Neutrophil (primary cell): ENCODE results near the gene SLC27A5.
"Not testable (repeated sequence)": the region's sequence is repeated elsewhere in the genome, so short reads cannot be mapped to it uniquely, and the experiment has no call there.

Experiments used
- H3K27ac ChIP-seq: fragments of 200-600 bp; sonication (generic); 2 replicates; pipeline ENCODE4 v1.5.1; 2016; ENCODE audit warnings: mild to moderate bottlenecking, moderate library complexity
- H3K27me3 ChIP-seq: fragments of 200-600 bp; sonication (generic); 2 replicates; pipeline ENCODE4 v1.6.0; 2016; ENCODE audit warnings: mild to moderate bottlenecking
- H3K36me3 ChIP-seq: fragments of 200-600 bp; sonication (generic); 2 replicates; pipeline ENCODE4 v1.5.1; 2017
- H3K4me1 ChIP-seq, 2 experiments: fragments of 200-600 bp in 1 of 2; sonication (generic) in 1 of 2; 1 replicate in 1 of 2; 2 replicates in 1 of 2; pipeline versions ENCODE4 v1.5.1 to v1.6.1; 2013 to 2016; ENCODE audit warnings: low read depth in 1 of 2, low read length in 1 of 2, mild to moderate bottlenecking in 1 of 2, moderate library complexity in 1 of 2; ENCODE audit not compliant: control insufficient read depth in 1 of 2, insufficient read depth in 1 of 2
- H3K4me3 ChIP-seq, 2 experiments: fragments of 200-600 bp in 1 of 2; sonication (generic) in 1 of 2; 1 replicate in 1 of 2; 2 replicates in 1 of 2; pipeline ENCODE4 v1.5.1; 2013 to 2016; ENCODE audit warnings: low read depth in 1 of 2, low read length in 1 of 2, mild to moderate bottlenecking in 1 of 2, moderate library complexity in 1 of 2
- H3K9me3 ChIP-seq: fragments of 200-600 bp; sonication (generic); 2 replicates; pipeline ENCODE4 v1.5.1; 2016
- CTCF ChIP-seq: fragments of 200-600 bp; sonication (generic); IDR thresholded peaks from 2 replicates; pipeline ENCODE4 v1.5.1; 2016; ENCODE audit warnings: antibody characterized with exemption

SLC27A5 gene

GRCh38 chr19:58474997-58475713 lies 36.6 kb downstream of the SLC27A5 start:
- Histone ChIP-seq H3K27me3 (no peaks in the 10 kb centered on the region), H3K36me3 (peaks cover 44% of the 10 kb centered on the region), H3K9me3 (no peaks in the 10 kb centered on the region), H3K27ac (peak overlapping the region; percentile 79), H3K4me1 (peaks cover 14 to 15% of the 10 kb centered on the region in 2 experiments), H3K4me3 (peak overlapping the region; percentile 70 to 85)
- no peak for TF ChIP-seq CTCF

GRCh38 chr19:58474291-58474996 lies 37.3 kb downstream of the SLC27A5 start:
- H3K4me3 ChIP-seq, result no peak overlapping the region
- H3K9me3 ChIP-seq, result no peaks in the 10 kb centered on the region
- H3K27ac ChIP-seq, result no peak overlapping the region
- TF ChIP-seq CTCF, result no peak
- H3K27me3 ChIP-seq, result no peaks in the 10 kb centered on the region
- peaks cover 14 to 15% of the 10 kb centered on the region in 2 experiments for H3K4me1 ChIP-seq
- peaks cover 44% of the 10 kb centered on the region for H3K36me3 ChIP-seq

- no peak for TF ChIP-seq CTCF
- no peaks in the 10 kb centered on the region for H3K9me3 ChIP-seq
- H3K27me3 ChIP-seq, result no peaks in the 10 kb centered on the region
- H3K27ac ChIP-seq, result no peak overlapping the region
- H3K36me3 ChIP-seq, result peaks cover 45% of the 10 kb centered on the region
- H3K4me1 ChIP-seq, result peaks cover 14 to 15% of the 10 kb centered on the region in 2 experiments
- no peak overlapping the region for H3K4me3 ChIP-seq
These were observed 38.0 kb downstream of the SLC27A5 start for GRCh38 chr19:58473775-58474174.

- H3K4me1 ChIP-seq, result peaks cover 20 to 25% of the 10 kb centered on the region in 2 experiments
- H3K9me3 ChIP-seq, result no peaks in the 10 kb centered on the region
- peaks cover 45% of the 10 kb centered on the region for H3K36me3 ChIP-seq
- TF ChIP-seq CTCF, result no peak
- no peaks in the 10 kb centered on the region for H3K27me3 ChIP-seq
- no peak overlapping the region for H3K4me3 ChIP-seq
- H3K27ac ChIP-seq, result no peak overlapping the region
These were observed 40.1 kb downstream of the SLC27A5 start for GRCh38 chr19:58471736-58472135.

GRCh38 chr19:58470837-58471543 lies 40.8 kb downstream of the SLC27A5 start:
- H3K27ac ChIP-seq, H3K4me3 ChIP-seq, H3K9me3 ChIP-seq, H3K27me3 ChIP-seq: not testable (repeated sequence)
- H3K4me1 ChIP-seq, result peaks cover 19 to 25% of the 10 kb centered on the region in 2 experiments
- peaks cover 45% of the 10 kb centered on the region for H3K36me3 ChIP-seq
